NT2/D1 (cell line): ENCODE data around the gene TTC31.

Experiments
- SUZ12 ChIP-seq: IDR thresholded peaks from 2 replicates; pipeline ENCODE4 v1.6.1; 2011; ENCODE audit not compliant: insufficient read length, insufficient read depth; ENCODE audit errors: extremely low read depth
- ZNF274 ChIP-seq: IDR thresholded peaks from 2 replicates; pipeline ENCODE4 v1.6.1; 2011; ENCODE audit warnings: mild to moderate bottlenecking, low read depth, low read length

DNA sequence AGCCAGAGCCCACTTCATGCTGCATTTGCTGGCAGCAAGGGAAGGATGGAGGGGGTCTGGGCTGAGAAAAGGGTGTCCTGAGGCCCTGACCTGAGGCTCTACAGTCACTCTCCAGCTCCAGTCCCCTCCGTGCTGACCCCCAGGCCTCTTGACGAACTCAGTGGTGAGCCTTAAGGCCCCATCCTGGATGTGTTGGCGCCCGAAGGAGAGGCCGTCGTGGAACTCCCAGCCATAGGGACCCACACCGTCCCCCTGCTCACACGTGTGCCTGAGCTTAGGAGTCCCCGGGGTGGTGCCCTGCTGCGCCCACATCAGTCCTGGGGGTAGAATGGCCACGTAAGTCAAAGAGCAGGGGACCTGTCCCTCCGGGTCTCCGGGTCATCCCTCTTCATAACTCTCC is 18.5 kb upstream of the TTC31 start:
- TF ChIP-seq SUZ12 (no peak), ZNF274 (no peak)
